GM23338 (cell line): ENCODE measurements around the gene CCL21. TPM values are rescaled to one million over a fixed set of nuclear protein-coding genes. Genes with fewer than 3 reads are reported as not detected.

ENCODE experiments used
- ATAC-seq: fragments of 200-7000 bp; cut with Tn5 transposase; 3 replicates; pipeline ENCODE4 v1.9.1; 2020
- DNase-seq: peaks from one replicate; pipeline ENCODE4 v3.0.0-alpha.2; 2015; ENCODE audit warnings: low spot score
- H2AFZ ChIP-seq: fragments of 200-600 bp; sonication (generic); 2 replicates; pipeline ENCODE4 v1.8.0; 2016; ENCODE audit warnings: antibody characterized with exemption, mild to moderate bottlenecking, moderate library complexity
- H3F3A ChIP-seq: fragments of 200-600 bp; sonication (generic); replicated peaks from 2 replicates; pipeline ENCODE4 v1.8.0; 2017; ENCODE audit warnings: antibody characterized with exemption, mixed run types, low read depth
- H3K27ac ChIP-seq: fragments of 200-600 bp; sonication (generic); 2 replicates; pipeline ENCODE4 v1.6.1; 2016; ENCODE audit warnings: low read depth
- H3K27me3 ChIP-seq: fragments of 200-600 bp; sonication (generic); 2 replicates; pipeline ENCODE4 v1.8.0; 2016; ENCODE audit warnings: mild to moderate bottlenecking, mixed run types, moderate library complexity; ENCODE audit not compliant: insufficient read depth
- H3K36me3 ChIP-seq: fragments of 200-600 bp; sonication (generic); 2 replicates; pipeline ENCODE4 v1.8.0; 2016; ENCODE audit warnings: mild to moderate bottlenecking; ENCODE audit not compliant: insufficient read depth
- H3K4me1 ChIP-seq: fragments of 200-600 bp; sonication (generic); 2 replicates; pipeline ENCODE4 v1.8.0; 2016; ENCODE audit warnings: mild to moderate bottlenecking, moderate library complexity; ENCODE audit not compliant: insufficient read depth
- H3K4me2 ChIP-seq: fragments of 200-600 bp; sonication (generic); 2 replicates; pipeline ENCODE4 v1.7.1; 2017; ENCODE audit warnings: mixed run types
- H3K4me3 ChIP-seq: fragments of 200-600 bp; sonication (generic); 2 replicates; pipeline ENCODE4 v1.6.1; 2016; ENCODE audit warnings: mixed run types
- H3K79me2 ChIP-seq: fragments of 200-600 bp; sonication (generic); replicated peaks from 2 replicates; pipeline ENCODE4 v1.8.0; 2017; ENCODE audit warnings: mild to moderate bottlenecking; ENCODE audit not compliant: insufficient read depth
- H3K9me2 ChIP-seq: fragments of 200-600 bp; sonication (generic); 2 replicates; pipeline ENCODE4 v1.8.0; 2017; ENCODE audit not compliant: insufficient read depth
- H4K20me1 ChIP-seq: fragments of 200-600 bp; sonication (generic); replicated peaks from 2 replicates; pipeline ENCODE4 v1.8.0; 2017; ENCODE audit warnings: mild to moderate bottlenecking; ENCODE audit not compliant: insufficient read depth
- H3K27ac Mint-ChIP-seq: 2 replicates; pipeline ENCODE4 v1.8.0; 2020; ENCODE audit warnings: inconsistent platforms, mild to moderate bottlenecking, moderate library complexity, mixed read lengths
- H3K27me3 Mint-ChIP-seq: 3 replicates; pipeline ENCODE4 v1.8.0; 2022; ENCODE audit warnings: low read depth, mild to moderate bottlenecking, moderate library complexity, mixed read lengths, inconsistent platforms; ENCODE audit not compliant: insufficient read depth, poor library complexity
- H3K36me3 Mint-ChIP-seq: 3 replicates; pipeline ENCODE4 v1.8.0; 2021; ENCODE audit warnings: low read depth, mild to moderate bottlenecking, inconsistent platforms, moderate library complexity, mixed read lengths
- H3K4me1 Mint-ChIP-seq: 3 replicates; pipeline ENCODE4 v1.8.0; 2020; ENCODE audit warnings: mild to moderate bottlenecking, inconsistent platforms, mixed read lengths
- H3K4me3 Mint-ChIP-seq: 3 replicates; pipeline ENCODE4 v1.8.0; 2021; ENCODE audit warnings: moderate library complexity, mild to moderate bottlenecking, inconsistent platforms, mixed read lengths
- H3K9me3 Mint-ChIP-seq: 3 replicates; pipeline ENCODE4 v1.8.0; 2020; ENCODE audit warnings: moderate library complexity, mild to moderate bottlenecking, inconsistent platforms, mixed read lengths
- EZH2 ChIP-seq: fragments of 200-600 bp; sonication (generic); IDR thresholded peaks from one replicate; pipeline ENCODE4 v1.8.0; 2017; ENCODE audit warnings: antibody characterized with exemption, mild to moderate bottlenecking, low read depth; ENCODE audit not compliant: unreplicated experiment
- POLR2AphosphoS5 ChIP-seq: IDR thresholded peaks from 2 replicates; pipeline ENCODE4 v1.6.1; 2016; ENCODE audit warnings: antibody characterized with exemption, low read depth
- STAT1 ChIP-seq: IDR thresholded peaks from one replicate; pipeline ENCODE4 v1.6.1; 2016; ENCODE audit warnings: antibody characterized with exemption; ENCODE audit not compliant: unreplicated experiment
- ZNF114 ChIP-seq: fragments of 250-450 bp; sonication (Bioruptor Pico); IDR thresholded peaks from 2 replicates; pipeline ENCODE4 v1.5.0; 2020; ENCODE audit warnings: mild to moderate bottlenecking, moderate library complexity
- ZNF462 ChIP-seq: fragments of 250-450 bp; sonication (Bioruptor Pico); IDR thresholded peaks from 2 replicates; pipeline ENCODE4 v1.5.0; 2020; ENCODE audit warnings: mild to moderate bottlenecking, moderate library complexity
- polyA plus RNA-seq: library from polyadenylated mRNA; unstranded; fragments of >200 nt; fragmentation: Nextera tagmentation; extraction: Ambion mirVana; gene quantifications from 2 replicates; pipeline ENCODE4 v1.2.1, GENCODE V29; 2016
- total RNA-seq: library from RNA; depleted of rRNA; stranded (reverse); fragments of >200 nt; shearing (Covaris generic); gene quantifications from 2 replicates; pipeline ENCODE4 v1.2.3, GENCODE V29; 2014

CCL21 gene
- total and polyA plus RNA-seq, 2 experiments from 2014 or later: not detected

GRCh38 chr9:34689116-34689470 lies 20.8 kb downstream of the CCL21 start (continued):
- TF ChIP-seq POLR2AphosphoS5: no peak
- no peak for TF ChIP-seq STAT1
- no peak for TF ChIP-seq ZNF114 (CRISPR knock-in tag)

GRCh38 chr9:34688329-34689115 lies 21.4 kb downstream of the CCL21 start:
- no peak overlapping the region for H3K4me3 ChIP-seq
- H3F3A ChIP-seq: no peaks in the 10 kb centered on the region
- H3K79me2 ChIP-seq: no peaks in the 10 kb centered on the region
- H2AFZ ChIP-seq: no peak overlapping the region
- Mint-ChIP-seq H3K27me3 (peaks cover 6% of the 10 kb centered on the region), H3K4me3 (no peak overlapping the region), H3K9me3 (no peaks in the 10 kb centered on the region), H3K27ac (no peak overlapping the region), H3K36me3 (no peaks in the 10 kb centered on the region), H3K4me1 (peaks cover 14% of the 10 kb centered on the region)
- H3K27me3 ChIP-seq: no peaks in the 10 kb centered on the region
- no peak overlapping the region for H3K4me2 ChIP-seq
- no peaks in the 10 kb centered on the region for H3K9me2 ChIP-seq
- H4K20me1 ChIP-seq: no peaks in the 10 kb centered on the region
- no peaks in the 10 kb centered on the region for H3K36me3 ChIP-seq
- no peak for DNase-seq
- TF ChIP-seq ZNF462 (no peak), EZH2 (no peak)
- H3K27ac ChIP-seq: no peak overlapping the region
- no peak for ATAC-seq
- H3K4me1 ChIP-seq: peaks cover 10% of the 10 kb centered on the region
